Caco-2 (cell line): ENCODE data around the gene NFATC2. TPM values are rescaled to one million over a fixed set of nuclear protein-coding genes. Genes with fewer than 3 reads are reported as not detected.
A peak's percentile ranks its signal among the peaks of the same experiment; 100 is the strongest.

Experiments used
- BruUV-seq: library from RNA; stranded (reverse); fragments of 400-500 nt; replicated peaks from 2 replicates; lab custom pipeline; 2021; lab: Mats Ljungman, UMichigan
- CTCF ChIA-PET: fragments of 300-600 bp; sonication (Branson Sonifier 250); formaldehyde crosslinking; loops from one replicate; lab custom pipeline; 2022; ENCODE audit warnings: antibody characterized with exemption; lab: Charles Lee
- POLR2A ChIA-PET: fragments of 300-600 bp; sonication (Branson Sonifier 250); formaldehyde crosslinking; loops from one replicate; lab custom pipeline; 2022; ENCODE audit warnings: antibody characterized with exemption; lab: Charles Lee
- DNase-seq, 2 experiments: peaks; one replicate each; pipeline versions ENCODE4 v3.0.0 to v3.0.0-alpha.2; 2020 to 2022
- H3K27me3 ChIP-seq: replicated peaks from 2 replicates; pipeline ENCODE4 v1.6.0; 2011; ENCODE audit warnings: low read length; ENCODE audit not compliant: control insufficient read depth, insufficient read depth
- H3K36me3 ChIP-seq: 2 replicates; pipeline ENCODE4 v1.5.1; 2011; ENCODE audit warnings: low read length; ENCODE audit not compliant: control insufficient read depth, insufficient read depth
- H3K4me1 ChIP-seq: fragments of 250-450 bp; sonication (Bioruptor Pico); 2 replicates; pipeline ENCODE4 v1.5.1; 2020; ENCODE audit warnings: mild to moderate bottlenecking
- H3K4me3 ChIP-seq: 2 replicates; pipeline ENCODE4 v1.5.1; 2011; ENCODE audit warnings: low read depth, mild to moderate bottlenecking, control low read depth, low read length
- H3K9me3 ChIP-seq: fragments of 250-450 bp; sonication (Bioruptor Pico); 2 replicates; pipeline ENCODE4 v1.5.1; 2020; ENCODE audit warnings: mild to moderate bottlenecking, moderate library complexity
- H3K27ac Mint-ChIP-seq: one replicate; pipeline ENCODE4 v1.8.0; 2022; ENCODE audit warnings: mixed read lengths; ENCODE audit not compliant: unreplicated experiment
- H3K27me3 Mint-ChIP-seq: one replicate; pipeline ENCODE4 v1.8.0; 2022; ENCODE audit warnings: mixed read lengths; ENCODE audit not compliant: insufficient read depth, unreplicated experiment
- H3K36me3 Mint-ChIP-seq: one replicate; pipeline ENCODE4 v1.8.0; 2022; ENCODE audit warnings: mild to moderate bottlenecking, mixed read lengths; ENCODE audit not compliant: insufficient read depth, unreplicated experiment
- H3K4me1 Mint-ChIP-seq: one replicate; pipeline ENCODE4 v1.8.0; 2022; ENCODE audit warnings: low read depth, mixed read lengths; ENCODE audit not compliant: unreplicated experiment
- H3K4me3 Mint-ChIP-seq: one replicate; pipeline ENCODE4 v1.8.0; 2022; ENCODE audit warnings: mild to moderate bottlenecking, moderate library complexity, mixed read lengths; ENCODE audit not compliant: unreplicated experiment
- H3K9me3 Mint-ChIP-seq: one replicate; pipeline ENCODE4 v1.8.0; 2022; ENCODE audit warnings: mixed read lengths; ENCODE audit not compliant: unreplicated experiment
- intact Hi-C: fragments of 100-400 bp; cut with micrococcal nuclease; formaldehyde crosslinking; loops from one replicate; pipeline ENCODE4 v1.10.0; 2022; ENCODE audit not compliant: unreplicated experiment
- total RNA-seq: library from RNA; stranded (reverse); gene quantifications from 2 replicates; pipeline ENCODE4 v1.2.3, GENCODE V29; 2022
- TF ChIP-seq, protein P1 (sequence below), 2 experiments: fragments of 200-600 bp in 1 of 2; IDR thresholded peaks; 1 replicate in 1 of 2; 2 replicates in 1 of 2; pipeline versions ENCODE4 v1.5.1 to v1.8.0; 2011 to 2022; ENCODE audit warnings: antibody characterized with exemption in 1 of 2, control low read depth in 1 of 2, inconsistent platforms in 1 of 2, low read depth in 1 of 2, low read length in 1 of 2, mild to moderate bottlenecking in 1 of 2, moderate library complexity in 1 of 2; ENCODE audit not compliant: insufficient read depth in 1 of 2, severe bottlenecking in 1 of 2, unreplicated experiment in 1 of 2

The NFATC2 gene
- total RNA-seq, 1 experiment from 2014 or later, result 20.8 TPM

DNA sequence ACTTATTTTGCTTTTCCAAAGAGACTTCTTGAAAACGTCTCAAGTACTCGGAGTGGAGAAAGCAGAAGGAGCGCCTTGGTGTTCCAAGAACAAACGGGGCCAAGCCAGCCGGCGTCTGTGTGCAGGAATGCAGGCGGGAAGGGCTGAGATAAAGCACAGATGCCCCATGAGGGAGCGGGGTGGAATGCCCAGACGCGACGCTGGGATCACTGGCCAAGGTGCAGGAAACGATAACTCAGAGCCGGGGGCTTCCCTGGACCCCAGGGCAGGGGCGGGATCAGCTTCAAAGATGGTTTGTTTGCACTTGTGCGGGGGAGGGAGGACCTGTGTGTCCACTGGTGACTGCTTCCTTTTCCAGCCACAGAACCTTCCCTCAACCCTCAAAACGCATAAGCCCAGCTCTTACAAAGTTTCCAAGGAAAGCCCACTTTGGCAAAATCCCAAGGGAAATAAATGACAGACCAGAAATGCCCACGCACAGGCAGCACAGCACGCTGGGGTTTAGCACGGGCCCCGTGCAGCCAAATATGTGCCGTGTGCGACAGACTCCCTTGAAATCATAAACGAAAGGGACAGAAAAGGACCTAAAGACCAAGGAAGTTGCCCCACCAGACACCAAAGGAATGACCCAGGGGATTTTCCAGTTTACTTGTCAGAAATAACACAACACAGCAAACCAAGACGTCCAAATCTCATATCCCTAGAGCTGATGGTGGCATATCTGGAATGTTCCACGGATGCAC is 113.9 kb downstream of the NFATC2 start:
- H3K27me3 ChIP-seq, result no peaks in the 10 kb centered on the region
- DNase-seq, result peak; percentile 76 to 89
- no peak overlapping the region for H3K4me3 ChIP-seq
- Mint-ChIP-seq H3K9me3 (no peaks in the 10 kb centered on the region), H3K27ac (peak overlapping the region; percentile 40), H3K36me3 (peaks cover 38% of the 10 kb centered on the region), H3K4me1 (peaks cover 27% of the 10 kb centered on the region), H3K27me3 (no peaks in the 10 kb centered on the region), H3K4me3 (peak overlapping the region; percentile 3)
- peaks cover 5% of the 10 kb centered on the region for H3K36me3 ChIP-seq
- TF ChIP-seq, protein P1, sequence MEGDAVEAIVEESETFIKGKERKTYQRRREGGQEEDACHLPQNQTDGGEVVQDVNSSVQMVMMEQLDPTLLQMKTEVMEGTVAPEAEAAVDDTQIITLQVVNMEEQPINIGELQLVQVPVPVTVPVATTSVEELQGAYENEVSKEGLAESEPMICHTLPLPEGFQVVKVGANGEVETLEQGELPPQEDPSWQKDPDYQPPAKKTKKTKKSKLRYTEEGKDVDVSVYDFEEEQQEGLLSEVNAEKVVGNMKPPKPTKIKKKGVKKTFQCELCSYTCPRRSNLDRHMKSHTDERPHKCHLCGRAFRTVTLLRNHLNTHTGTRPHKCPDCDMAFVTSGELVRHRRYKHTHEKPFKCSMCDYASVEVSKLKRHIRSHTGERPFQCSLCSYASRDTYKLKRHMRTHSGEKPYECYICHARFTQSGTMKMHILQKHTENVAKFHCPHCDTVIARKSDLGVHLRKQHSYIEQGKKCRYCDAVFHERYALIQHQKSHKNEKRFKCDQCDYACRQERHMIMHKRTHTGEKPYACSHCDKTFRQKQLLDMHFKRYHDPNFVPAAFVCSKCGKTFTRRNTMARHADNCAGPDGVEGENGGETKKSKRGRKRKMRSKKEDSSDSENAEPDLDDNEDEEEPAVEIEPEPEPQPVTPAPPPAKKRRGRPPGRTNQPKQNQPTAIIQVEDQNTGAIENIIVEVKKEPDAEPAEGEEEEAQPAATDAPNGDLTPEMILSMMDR (IDR thresholded peaks at IDR 0.05; ENCODE audit: insufficient read depth in 1 of 2, low read depth in 1 of 2, low read length in 1 of 2, severe bottlenecking in 1 of 2, unreplicated experiment in 1 of 2), result no peak
- BruUV-seq, result no TSS peak
- intact Hi-C loops, result loop anchor here (5.0 kb wide), 1 partner anchor 114 kb away; the partner anchor contains the start of gene NFATC2
- POLR2A ChIA-PET, result no interaction called here
- CTCF ChIA-PET, result interaction anchor here (1.1 kb wide), 2 partner anchors 17 to 75 kb away, joined by 3 read pairs; no protein-coding TSS in a partner anchor
- peaks cover 46% of the 10 kb centered on the region for H3K4me1 ChIP-seq
- 0 out of 2 replicates have a peak, but pooled peaks cover 4% of the 10 kb centered on the region for H3K9me3 ChIP-seq

DNA sequence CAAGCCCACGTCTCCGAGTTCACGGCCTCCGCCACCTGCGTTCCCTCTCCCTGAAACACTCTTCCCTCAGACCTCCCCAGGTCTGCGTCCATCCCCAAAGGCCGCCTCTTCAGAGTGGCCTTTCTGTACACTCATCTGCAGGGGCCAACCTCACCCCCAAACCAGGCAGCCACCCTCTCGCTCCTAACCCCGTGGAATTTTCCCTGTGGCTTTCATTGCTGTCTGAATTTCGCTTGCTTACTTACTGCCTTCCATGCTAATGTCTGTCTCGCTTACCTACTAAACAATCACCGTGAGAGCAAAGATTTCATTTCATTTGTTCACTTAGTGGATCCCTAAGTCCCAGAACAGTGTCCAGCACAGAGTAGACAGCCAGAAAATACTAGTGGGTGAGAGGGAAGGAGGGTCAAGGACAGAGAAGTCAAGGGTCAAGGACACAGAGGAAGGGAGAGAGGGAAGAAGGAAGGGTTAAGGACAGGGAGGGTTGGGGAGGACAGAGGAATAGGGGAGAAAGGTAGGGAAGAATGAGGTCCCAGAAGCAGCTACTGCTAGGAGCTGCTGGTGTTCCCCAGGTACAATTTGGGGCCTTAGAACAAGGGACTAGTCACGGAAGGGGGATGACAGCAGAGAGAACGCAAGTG is 114.7 kb downstream of the NFATC2 start:
- TF ChIP-seq, protein P1 (IDR thresholded peaks at IDR 0.05; ENCODE audit: insufficient read depth in 1 of 2, low read depth in 1 of 2, low read length in 1 of 2, severe bottlenecking in 1 of 2, unreplicated experiment in 1 of 2), result no peak
- intact Hi-C loops, result loop anchor here (5.0 kb wide), 1 partner anchor 115 kb away; the partner anchor contains the start of gene NFATC2
- no peaks in the 10 kb centered on the region for H3K9me3 Mint-ChIP-seq
- Histone ChIP-seq H3K4me1 (peaks cover 46% of the 10 kb centered on the region), H3K4me3 (no peak overlapping the region), H3K36me3 (peaks cover 5% of the 10 kb centered on the region), H3K9me3 (0 out of 2 replicates have a peak, but pooled peaks cover 4% of the 10 kb centered on the region), H3K27me3 (no peaks in the 10 kb centered on the region)
- peak overlapping the region; percentile 40 for H3K27ac Mint-ChIP-seq
- H3K4me1 Mint-ChIP-seq, result peaks cover 27% of the 10 kb centered on the region
- ChIA-PET CTCF (interaction anchor here (0.6 to 1.1 kb wide), 2 partner anchors 16 to 115 kb away, joined by 3 to 5 read pairs; partner anchors contain the start of gene NFATC2), POLR2A (no interaction called here)
- peak overlapping the region; percentile 3 for H3K4me3 Mint-ChIP-seq
- H3K36me3 Mint-ChIP-seq, result peaks cover 37% of the 10 kb centered on the region
- no TSS peak for BruUV-seq
- no peaks in the 10 kb centered on the region for H3K27me3 Mint-ChIP-seq
- no peak for DNase-seq
